Kidney tubule cell (primary cell): ENCODE measurements around the gene UFC1.

Experiments
- DNase-seq: peaks from one replicate; pipeline ENCODE4 v3.0.0-alpha.2; 2018; ENCODE audit warnings: low spot score

The UFC1 gene

DNA sequence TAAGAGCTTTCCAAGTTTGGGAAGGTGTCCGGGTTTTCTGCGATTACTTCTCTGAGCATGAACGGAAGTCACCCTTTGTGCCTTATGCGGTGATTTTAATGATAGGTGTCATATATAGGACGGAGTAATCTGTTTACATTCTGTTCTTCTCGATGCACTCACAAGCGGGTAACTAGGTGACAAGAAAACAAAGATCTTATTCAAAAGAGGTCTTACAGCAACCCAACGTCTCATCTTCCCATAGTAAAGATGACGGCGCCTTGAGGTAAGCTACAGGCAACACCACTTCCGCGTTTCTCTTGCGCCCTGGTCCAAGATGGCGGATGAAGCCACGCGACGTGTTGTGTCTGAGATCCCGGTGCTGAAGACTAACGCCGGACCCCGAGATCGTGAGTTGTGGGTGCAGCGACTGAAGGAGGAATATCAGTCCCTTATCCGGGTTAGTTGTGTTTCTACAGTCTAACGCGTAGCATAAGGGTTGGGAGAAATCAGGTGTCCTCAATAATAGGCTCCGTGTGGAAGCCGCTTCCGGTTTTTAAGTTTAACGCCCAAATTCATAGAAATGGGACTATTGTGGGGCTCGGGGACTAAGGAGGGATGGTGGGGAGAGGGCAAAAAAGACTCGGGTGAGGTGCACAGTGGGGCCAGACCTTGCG lies at the start of gene UFC1:
Gene UFC1 (plus strand): TSS at position 297 of the 656 bp plus-strand sequence. CDS start 20 bp downstream, at position 317.
- peak; percentile 93 for DNase-seq

DNA sequence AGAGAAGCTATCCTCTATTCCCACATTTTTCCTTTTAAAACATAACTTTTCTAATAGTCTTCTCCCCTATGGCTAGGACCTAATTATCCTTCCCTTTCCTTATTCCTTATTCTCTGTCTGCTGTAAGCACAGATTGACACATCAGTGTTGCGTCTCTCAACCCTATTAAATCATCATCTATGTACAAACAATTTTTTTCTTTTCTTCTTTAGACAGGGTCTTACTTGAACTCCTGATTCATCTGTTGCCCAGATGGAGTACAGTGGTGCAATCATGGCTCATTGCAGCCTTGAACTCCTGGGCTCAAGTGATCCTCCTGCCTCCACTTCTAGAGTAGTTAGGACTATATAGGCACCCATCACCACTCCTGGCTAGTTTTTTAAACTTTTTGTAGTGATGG lies 47.3 kb upstream of the UFC1 start:
- DNase-seq = no peak

DNA sequence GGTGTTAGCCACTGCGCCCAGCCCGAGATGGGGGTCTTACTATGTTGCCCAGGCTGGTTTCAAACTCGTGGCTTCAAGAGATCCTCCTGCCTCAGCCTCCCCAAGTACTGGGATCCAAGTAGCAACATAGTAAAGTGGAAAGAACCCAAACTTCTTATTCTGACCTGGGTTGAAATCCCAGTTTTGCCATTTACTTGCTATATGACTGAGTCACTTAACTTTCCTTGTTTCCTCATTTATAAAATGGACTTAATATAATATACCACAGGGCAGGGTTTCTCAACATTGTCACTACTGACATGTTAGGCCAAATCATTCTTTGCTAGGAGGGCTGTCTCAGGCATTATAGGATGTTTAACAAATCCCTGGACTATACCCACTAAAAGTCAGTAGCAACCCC lies 42.7 kb upstream of the UFC1 start:
- no peak for DNase-seq

DNA sequence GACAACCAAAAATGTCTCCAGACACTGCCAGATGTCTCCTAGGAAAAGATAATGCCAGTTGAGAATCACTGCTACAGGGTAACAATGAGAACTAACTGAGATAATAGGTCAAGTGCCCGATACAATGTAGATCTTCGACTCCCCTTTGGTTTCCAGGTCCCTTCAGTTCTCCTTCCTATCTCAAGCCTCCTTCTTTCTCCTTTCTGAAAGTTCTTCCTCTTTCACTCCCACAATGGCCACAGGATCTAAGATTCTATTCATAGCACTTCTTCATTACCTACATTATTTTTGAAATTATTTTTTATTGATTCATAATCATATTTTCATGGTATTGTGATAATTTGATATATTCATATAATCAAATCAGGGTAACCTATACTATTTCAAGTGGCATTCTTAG lies 42.3 kb upstream of the UFC1 start:
- DNase-seq = no peak

DNA sequence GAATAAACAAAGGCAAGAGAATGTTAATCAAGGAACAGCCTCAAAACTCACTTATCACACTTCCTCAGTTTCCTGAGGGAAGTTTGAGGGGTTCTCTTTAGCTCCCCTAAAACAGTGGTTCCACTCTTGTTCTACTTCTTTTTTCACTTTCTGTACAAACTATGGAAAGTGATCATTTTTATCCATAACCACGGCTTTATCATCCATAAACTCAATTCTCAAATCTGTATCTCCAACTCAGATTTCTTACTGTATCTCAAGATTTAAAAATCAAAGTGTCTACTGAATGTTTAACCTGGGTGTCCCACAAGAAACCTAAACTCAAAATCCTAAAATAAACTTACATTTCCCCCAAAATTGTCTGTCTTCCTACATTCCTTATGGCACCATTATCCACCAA lies 39.9 kb upstream of the UFC1 start:
- DNase-seq = no peak

DNA sequence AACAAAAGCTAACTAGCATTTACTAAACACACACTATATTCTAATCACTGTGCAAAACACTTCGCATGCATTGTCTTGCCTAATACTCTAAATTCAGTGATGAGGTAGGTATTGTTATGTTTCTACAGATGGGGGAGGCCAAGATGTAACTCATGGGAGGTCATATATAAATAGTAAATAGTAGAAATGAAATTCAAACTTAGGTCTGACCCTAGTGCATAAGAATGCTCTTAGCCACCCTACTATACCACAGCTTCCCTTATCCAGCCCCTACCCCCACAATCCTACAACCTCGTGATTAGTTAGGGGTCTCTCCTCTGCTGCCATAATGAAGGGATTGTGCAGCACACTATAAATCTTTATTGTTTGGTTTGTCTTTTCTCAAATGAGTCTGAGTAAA lies 39.2 kb upstream of the UFC1 start:
- DNase-seq = no peak

DNA sequence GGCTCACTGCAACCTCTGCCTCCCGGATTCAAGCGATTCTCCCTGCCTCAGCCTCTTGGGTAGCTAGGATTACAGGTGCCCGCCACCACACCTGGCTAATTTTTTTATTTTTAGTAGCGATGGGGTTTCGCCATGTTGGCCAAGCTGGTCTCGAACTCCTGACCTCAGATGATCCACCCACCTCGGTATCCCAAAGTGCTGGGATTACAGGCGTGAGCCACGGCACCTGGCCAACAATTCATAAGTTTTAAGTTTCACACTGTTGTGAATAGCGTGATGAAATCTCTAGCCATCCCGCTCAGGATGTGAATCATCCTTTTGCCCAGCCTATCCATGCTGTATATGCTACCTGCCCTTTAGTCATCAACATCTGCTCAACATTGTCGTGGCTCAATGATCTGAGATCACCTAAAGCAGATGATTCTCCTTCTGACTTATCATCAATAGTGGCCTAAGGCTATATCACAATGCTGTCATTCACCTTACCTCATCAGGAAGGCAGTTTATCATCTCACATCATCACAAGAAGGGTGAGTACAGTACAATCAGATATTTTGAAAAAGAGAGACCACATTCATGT lies 38.6 kb upstream of the UFC1 start:
- peak; percentile 98 for DNase-seq

DNA sequence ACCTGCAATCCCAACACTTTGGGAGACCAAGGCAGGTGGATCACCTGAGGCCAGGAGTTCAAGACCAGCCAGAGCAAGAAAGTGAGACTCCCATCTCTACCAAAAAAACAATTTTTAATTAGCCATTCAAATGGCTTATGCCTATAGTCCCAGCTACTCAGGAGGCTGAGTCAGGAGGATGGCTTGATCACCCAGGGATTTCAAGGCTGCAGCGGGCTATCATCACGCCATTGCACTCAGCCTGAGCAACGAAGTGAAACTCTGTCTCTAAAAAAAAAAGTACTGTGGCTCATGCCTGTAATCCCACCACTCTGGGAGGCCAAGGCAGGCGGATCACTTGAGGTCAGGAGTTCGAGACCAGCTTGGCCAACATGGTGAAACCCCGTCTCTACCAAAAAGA lies 37.8 kb upstream of the UFC1 start:
- DNase-seq = peak; percentile 21

DNA sequence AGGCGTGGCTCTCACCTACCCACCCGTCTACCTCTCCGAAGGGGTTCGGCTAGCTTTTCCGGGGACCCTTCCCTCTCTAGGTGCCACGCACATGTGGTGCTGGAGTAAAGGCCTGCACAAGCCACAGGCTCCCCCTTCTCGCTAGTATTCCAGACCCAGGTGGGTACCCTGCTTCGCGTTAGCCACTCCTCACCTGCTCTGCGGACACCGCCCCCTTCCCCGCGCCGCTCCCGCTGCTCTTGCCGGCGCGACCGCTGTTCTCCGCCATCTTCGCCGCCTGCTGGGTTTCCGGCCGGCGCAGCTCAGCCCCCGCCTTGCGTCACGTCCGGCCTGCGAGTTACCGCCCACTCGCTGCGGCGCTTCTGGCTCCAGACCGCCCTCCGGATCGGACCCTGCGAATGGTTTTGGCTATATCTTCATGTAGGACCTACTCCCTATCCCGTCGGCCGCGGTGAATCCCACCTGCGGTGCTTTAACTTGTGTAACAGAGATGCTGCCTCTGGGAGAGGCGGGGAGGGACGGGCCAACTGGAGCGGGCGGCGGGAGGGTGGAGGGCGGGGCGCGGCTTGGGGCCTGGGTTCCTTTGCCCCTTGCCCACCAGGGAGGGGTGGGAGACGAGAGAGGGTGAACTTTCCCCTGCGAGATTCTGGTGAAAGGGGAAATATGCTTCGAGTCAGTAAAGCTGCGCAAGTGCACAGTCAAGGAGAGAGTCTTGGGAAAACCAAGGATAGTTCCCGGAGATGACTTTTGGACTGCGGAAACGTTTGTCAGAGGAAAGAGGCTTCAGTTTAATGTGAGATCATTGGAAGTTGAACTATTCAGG lies 35.8 kb upstream of the UFC1 start, which contains the start of the genes NIT1 and PFDN2:
Gene NIT1 (plus strand): TSS at position 347 of the 823 bp plus-strand sequence. CDS start 72 bp downstream, at position 419.
Gene PFDN2 (minus strand): TSS at position 279 of the 823 bp plus-strand sequence. CDS start 11 bp downstream, at position 268.
- peak; percentile 88 for DNase-seq

DNA sequence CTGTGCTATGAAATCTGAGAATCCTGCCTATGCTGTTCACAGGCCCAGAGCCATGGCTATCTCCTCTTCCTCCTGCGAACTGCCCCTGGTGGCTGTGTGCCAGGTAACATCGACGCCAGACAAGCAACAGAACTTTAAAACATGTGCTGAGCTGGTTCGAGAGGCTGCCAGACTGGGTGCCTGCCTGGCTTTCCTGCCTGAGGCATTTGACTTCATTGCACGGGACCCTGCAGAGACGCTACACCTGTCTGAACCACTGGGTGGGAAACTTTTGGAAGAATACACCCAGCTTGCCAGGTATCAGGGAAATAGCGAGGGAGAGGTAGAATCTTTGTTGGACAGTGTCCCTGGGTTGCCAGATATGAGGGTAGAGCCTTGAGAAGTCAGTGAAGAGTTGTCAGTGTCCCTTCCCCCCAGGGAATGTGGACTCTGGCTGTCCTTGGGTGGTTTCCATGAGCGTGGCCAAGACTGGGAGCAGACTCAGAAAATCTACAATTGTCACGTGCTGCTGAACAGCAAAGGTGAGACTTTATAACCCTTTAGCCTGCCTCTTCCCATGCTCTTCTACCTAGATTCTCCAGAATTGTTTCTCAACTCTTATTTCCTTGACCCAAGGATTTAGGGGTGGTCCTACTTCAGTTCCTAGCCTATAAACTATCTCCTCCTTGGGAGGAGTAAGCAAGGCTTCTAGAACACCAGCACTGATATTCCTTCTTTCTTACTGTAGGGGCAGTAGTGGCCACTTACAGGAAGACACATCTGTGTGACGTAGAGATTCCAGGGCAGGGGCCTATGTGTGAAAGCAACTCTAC lies 34.5 kb upstream of the UFC1 start:
- DNase-seq = peak; percentile 91

DNA sequence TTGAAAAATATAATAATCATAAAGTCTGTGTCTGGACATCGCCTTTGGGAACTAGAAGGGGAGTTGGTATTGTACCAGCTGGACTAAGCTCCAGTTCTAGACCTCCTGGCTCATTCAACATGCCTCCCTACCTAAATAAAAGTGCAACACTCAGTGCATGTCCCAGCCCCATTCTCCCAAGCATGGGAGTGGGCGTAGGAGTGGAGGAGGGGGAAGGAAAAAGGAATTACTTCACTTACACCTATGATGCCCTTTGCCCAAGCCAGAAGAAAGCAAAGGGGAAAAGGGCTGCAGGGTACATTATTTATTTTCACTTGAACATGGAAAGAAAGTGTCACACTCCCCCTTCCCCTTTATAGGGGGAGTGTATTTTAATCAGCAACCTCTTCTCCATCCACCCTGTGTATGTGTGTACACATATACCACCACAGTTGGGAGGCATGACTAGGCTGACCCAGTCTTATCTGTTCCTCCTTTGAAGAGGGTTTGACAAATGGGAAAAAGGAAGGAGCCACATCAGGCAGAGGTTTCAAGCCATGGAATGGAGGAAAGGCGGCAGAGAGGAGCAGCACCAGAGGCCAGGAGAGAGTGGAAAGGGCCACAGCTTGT lies 32.6 kb upstream of the UFC1 start:
- DNase-seq = no peak

DNA sequence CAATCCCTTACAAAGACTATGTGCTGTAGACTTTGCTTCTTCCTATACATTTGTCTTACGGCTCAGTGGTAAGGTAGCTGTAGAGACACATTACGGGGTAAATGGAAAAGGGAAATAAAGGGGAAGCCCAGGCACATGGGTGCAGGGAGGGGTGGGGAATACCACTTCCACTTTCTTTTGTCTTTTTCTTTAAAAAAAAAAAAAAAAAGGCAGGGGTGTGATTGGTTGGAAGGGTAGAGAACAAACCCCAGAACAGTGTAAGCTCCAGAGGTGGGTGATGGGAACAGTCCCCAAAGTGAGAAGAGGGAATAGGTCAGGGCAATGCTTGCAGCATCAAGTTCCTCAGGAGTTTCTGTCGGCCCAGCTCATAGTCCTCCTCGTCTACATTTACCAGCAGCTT lies 31.9 kb upstream of the UFC1 start:
- no peak for DNase-seq

DNA sequence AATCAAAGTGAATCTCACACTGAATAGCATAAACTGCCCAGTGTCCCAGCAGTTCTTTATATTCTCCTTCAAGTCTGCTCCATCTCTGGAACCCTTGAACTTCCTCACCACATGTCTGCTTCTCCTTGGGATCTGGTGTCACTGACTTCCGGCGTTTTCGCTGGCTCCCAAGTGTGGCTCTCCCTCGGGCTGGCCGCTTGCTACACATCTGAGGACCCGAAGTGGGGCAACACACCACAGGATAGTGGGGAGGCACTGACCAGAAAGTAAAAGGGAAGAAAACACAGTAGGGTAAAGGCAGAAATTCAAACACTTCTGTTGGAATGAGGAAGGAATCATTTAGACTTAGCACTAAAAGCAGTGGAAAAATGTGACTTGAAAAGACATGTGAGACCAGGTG lies 30.8 kb upstream of the UFC1 start:
- no peak for DNase-seq

DNA sequence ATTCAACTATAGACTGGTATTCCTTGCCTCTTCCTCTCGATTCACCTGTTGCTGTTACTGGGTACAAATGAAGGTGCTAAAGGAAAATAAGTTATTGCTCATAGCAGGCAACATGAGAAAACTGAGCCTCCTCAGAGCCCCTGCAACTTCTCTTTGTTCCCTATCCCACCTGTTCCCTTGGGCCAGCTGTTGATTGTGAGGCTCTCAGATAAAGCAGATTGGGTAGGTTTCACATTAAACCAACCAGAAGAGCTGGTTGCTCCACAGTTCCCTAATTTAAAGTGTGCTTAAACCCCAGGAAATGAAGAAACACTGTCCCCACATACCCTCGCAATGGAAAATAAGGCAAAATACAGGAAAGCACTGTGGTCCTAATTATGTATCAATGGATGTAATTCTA lies 26.1 kb upstream of the UFC1 start:
- no peak for DNase-seq

DNA sequence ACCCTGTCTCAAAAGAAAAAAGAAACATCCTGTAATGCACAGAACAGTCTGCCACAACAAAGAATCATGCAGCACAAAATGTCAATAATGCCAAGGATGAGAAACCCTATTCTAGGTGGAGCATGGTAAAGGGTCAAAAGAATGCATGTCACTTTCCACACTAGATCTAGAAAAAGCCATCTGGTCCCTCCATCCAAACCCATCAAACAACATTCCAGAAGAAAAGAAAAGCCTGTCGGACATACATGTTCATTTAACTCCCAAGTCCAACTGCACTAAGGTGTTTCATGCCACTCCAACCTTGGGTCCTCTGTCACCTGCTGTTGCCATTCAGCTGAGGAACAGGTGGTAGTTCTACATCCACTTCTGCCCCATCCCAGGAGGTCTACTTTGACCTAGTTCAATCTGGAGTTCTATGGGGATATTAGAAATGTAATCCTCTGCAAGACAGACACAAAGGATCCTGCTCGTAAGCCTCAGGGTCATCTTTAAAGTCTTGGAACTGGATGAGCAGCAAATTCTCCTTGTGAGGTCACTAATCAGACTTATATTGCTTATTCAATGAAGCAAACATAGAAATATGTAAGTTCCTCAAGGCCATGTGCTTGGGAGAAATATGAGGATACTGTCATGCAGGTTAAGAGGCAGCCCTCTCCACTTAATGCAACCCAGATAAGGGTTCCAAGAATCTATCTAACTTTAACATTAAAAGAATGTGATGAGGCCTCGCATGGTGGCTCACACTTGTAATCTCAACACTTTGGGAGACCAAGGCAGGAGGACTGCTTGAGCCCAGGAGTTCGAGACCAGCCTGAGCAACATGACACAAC lies 25.0 kb upstream of the UFC1 start:
- DNase-seq = no peak

DNA sequence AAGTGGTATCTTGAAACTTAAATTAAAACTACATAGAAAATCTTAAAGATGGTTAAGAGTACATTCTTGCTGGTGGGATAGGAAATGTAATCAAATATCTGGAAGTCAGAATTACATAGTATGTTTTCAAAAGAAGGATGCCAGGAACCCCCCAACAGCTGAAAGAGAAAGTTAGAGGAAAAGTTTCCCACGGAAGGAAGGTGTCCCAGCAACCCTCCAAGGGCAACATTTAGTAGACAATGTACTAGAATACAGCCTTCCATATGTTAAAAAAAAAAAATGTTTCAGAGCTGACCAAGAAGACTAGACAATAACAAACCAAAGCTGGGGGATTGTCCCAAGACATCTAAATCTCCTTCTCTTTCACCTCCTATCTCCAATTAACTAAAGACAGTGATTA lies 23.5 kb upstream of the UFC1 start:
- DNase-seq = no peak

DNA sequence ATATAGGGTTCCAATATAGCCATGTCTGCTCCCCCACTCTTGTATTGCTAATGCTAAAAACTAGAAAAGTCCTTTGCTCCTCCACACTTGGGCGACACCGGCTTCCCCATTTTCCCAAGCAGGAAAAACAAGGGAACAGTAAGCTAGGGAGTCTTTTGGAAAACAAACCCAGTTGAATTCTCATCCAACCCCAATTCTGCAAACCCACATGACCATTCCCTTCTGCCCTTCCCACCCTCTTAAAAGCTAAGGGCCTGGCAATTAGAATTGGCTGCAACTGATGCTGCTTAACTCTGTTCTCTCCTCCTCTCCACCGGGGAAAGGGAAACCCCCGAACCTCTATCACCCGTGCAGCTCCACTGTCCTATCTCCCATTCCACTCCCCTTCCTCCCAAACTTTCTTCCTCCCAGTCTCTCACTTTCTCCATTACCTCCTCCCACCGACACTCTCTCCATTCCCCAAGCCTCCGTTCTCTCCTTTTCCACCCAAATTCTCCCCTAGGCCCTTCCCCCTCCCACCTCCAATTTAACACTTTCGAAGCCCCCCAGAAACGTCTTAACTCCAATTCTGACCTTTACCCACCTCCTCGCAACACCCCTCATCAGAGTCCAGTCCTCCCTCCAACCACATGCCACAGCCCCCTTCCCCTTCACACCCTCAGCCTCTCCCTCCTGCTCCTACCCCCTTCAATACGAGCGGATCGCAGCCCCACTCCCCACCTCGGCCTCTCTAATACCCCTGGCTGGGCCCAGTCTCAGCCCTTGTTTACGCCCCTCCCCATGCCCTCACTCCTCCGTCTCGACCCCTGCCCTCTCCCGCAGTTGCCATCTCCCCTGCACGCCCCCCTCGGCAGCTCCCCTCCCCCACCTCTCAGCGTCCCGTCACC lies 22.0 kb upstream of the UFC1 start:
- peak; percentile 9 for DNase-seq

DNA sequence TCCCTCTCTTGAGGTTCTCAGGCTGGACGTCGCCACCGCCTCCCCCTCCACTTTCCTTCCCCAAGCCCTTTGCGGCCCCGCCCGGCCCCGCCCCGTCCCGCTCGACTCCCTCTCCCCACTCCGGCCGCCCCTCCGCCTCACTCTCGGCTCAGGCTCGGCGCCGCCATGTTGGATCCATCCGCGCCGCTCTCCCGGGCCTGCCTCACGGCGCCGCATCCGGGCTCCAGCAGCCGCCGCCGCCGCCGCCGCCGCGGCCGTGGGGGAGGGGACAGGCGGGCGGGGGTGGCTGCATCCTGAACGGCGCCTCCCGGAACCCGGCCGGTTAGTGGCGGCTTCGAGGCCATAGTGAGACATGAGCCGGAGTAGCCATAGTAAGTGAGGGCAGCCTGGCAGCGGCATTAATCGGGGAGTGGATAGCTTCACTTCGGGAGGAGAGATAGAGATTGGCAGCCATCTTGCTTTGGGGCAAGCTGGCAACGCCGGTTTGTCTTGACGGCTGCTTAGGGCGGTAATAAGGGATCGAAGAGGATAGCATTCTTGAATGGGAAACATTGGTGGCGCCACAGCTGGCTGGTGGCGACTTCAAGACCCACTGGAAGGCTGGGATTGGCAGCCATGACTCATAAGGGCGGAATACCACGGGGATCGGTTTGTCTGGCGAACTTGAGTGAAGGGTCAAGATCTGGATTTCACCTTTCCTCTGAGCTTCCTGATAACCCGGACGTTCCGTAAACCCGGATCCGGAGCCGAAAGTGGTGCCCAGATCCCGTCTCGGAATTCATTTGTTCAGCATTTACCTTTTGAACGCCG lies 21.2 kb upstream of the UFC1 start, which contains the start of gene DEDD:
Gene DEDD (minus strand): TSS at position 258 of the 810 bp plus-strand sequence. CDS start 8,205 bp downstream, outside the sequence.
- peak; percentile 99 for DNase-seq
